A549 (cell line): Measurements from ENCODE around the gene TRPV6. TPM values are rescaled to one million over a fixed set of nuclear protein-coding genes. Genes with fewer than 3 reads are reported as not detected.

Source experiments
- ATAC-seq, 2 experiments: fragments of 200-7000 bp in 1 of 2; fragments of >200 bp in 1 of 2; cut with Nextera tagmentation in 1 of 2; cut with Tn5 transposase in 1 of 2; 3 replicates each; pipeline versions ENCODE4 v1.8.0 to v1.9.1; 2018 to 2020; ENCODE audit warnings: mild to moderate bottlenecking in 1 of 2, moderate library complexity in 1 of 2
- CTCF ChIA-PET: fragments of 300-600 bp; sonication (Branson Sonifier 250); formaldehyde crosslinking; extraction: SDS; loops from one replicate; lab custom pipeline; 2021; ENCODE audit warnings: antibody characterized with exemption, inconsistent platforms; lab: Yijun Ruan, JAX
- POLR2A ChIA-PET: fragments of 350-600 bp; formaldehyde crosslinking; extraction: SDS; loops from one replicate; lab custom pipeline; 2021; ENCODE audit warnings: antibody characterized with exemption, inconsistent platforms; lab: Yijun Ruan, JAX
- DNase-seq, 2 experiments: peaks; one replicate each; pipeline versions ENCODE4 v3.0.0 to v3.0.0-alpha.2; 2011 to 2016; ENCODE audit warnings: low read depth in 1 of 2, low spot score in 1 of 2
- FAIRE-seq: peaks from 2 replicates; lab custom pipeline; 2011; peaks lifted over from hg19 to GRCh38; lab: Jason Lieb, UNC
- H3K27ac ChIP-seq, 2 experiments: fragments of >200 bp; sonication (Bioruptor Twin); formaldehyde crosslinking; 3 replicates each; pipeline ENCODE4 v1.5.1; 2016 to 2017
- H3K4me1 ChIP-seq: fragments of >200 bp; sonication (Bioruptor Twin); formaldehyde crosslinking; 3 replicates; pipeline ENCODE4 v1.6.1; 2016
- H3K4me2 ChIP-seq: fragments of >200 bp; sonication (Bioruptor Twin); formaldehyde crosslinking; 3 replicates; pipeline ENCODE4 v1.6.1; 2016
- H3K4me3 ChIP-seq: fragments of >200 bp; sonication (Bioruptor Twin); formaldehyde crosslinking; 3 replicates; pipeline ENCODE4 v1.5.1; 2016
- H3K9me3 ChIP-seq: fragments of >200 bp; sonication (Bioruptor Twin); formaldehyde crosslinking; 3 replicates; pipeline ENCODE4 v1.6.1; 2016
- BHLHE40 ChIP-seq: IDR thresholded peaks from 2 replicates; pipeline ENCODE4 v1.6.1; 2012; ENCODE audit warnings: low read depth, low read length, inconsistent platforms
- CBX2 ChIP-seq: fragments of 200-600 bp; sonication (generic); IDR thresholded peaks from 2 replicates; pipeline ENCODE4 v1.6.1; 2016; ENCODE audit warnings: low read depth, mild to moderate bottlenecking, borderline replicate concordance
- CBX8 ChIP-seq: fragments of 200-600 bp; sonication (generic); IDR thresholded peaks from 2 replicates; pipeline ENCODE4 v1.6.1; 2016
- CHD2 ChIP-seq: fragments of 150-350 bp; IDR thresholded peaks from 2 replicates; pipeline ENCODE4 v1.6.1; 2014; ENCODE audit warnings: low read length; ENCODE audit not compliant: partially characterized antibody
- GATA3 ChIP-seq: IDR thresholded peaks from 2 replicates; pipeline ENCODE4 v1.6.1; 2012; ENCODE audit warnings: borderline replicate concordance
- HDAC2 ChIP-seq: fragments of 200-600 bp; sonication (generic); IDR thresholded peaks from 2 replicates; pipeline ENCODE4 v1.6.1; 2016
- HOXB13 ChIP-seq: fragments of 250-450 bp; sonication (Bioruptor Pico); IDR thresholded peaks from 2 replicates; pipeline ENCODE4 v1.5.0; 2020; ENCODE audit warnings: low read depth, mild to moderate bottlenecking, moderate library complexity
- HOXB5 ChIP-seq: fragments of 250-450 bp; sonication (Bioruptor Pico); IDR thresholded peaks from 2 replicates; pipeline ENCODE4 v1.5.0; 2020; ENCODE audit warnings: mild to moderate bottlenecking, moderate library complexity
- JUN ChIP-seq, 2 experiments: fragments of >200 bp; sonication (Bioruptor Twin); formaldehyde crosslinking; IDR thresholded peaks; 2 replicates in 1 of 2; 3 replicates in 1 of 2; pipeline ENCODE4 v1.6.1; 2016 to 2017
- JUNB ChIP-seq: fragments of >200 bp; sonication (Bioruptor Twin); formaldehyde crosslinking; IDR thresholded peaks from 2 replicates; pipeline ENCODE4 v1.6.1; 2016
- KDM1A ChIP-seq: fragments of 200-600 bp; sonication (generic); IDR thresholded peaks from 2 replicates; pipeline ENCODE4 v1.6.1; 2016; ENCODE audit warnings: low read depth, mild to moderate bottlenecking
- MAFK ChIP-seq: fragments of 450-650 bp; IDR thresholded peaks from 2 replicates; pipeline ENCODE4 v1.6.1; 2014; ENCODE audit not compliant: partially characterized antibody
- MAZ ChIP-seq: fragments of 150-350 bp; IDR thresholded peaks from 2 replicates; pipeline ENCODE4 v1.6.1; 2014; ENCODE audit warnings: antibody characterized with exemption, low read depth, low read length, borderline replicate concordance
- NPAS2 ChIP-seq: fragments of 250-450 bp; sonication (Bioruptor Pico); IDR thresholded peaks from 2 replicates; pipeline ENCODE4 v1.8.0; 2022; ENCODE audit warnings: mild to moderate bottlenecking, moderate library complexity, borderline replicate concordance
- PHF8 ChIP-seq: fragments of 200-600 bp; sonication (generic); IDR thresholded peaks from 2 replicates; pipeline ENCODE4 v1.6.1; 2016; ENCODE audit warnings: low read depth, mild to moderate bottlenecking, antibody characterized with exemption, moderate library complexity, borderline replicate concordance
- POLR2AphosphoS2 ChIP-seq: conservative IDR thresholded peaks from 2 replicates; pipeline ENCODE4 v1.6.1; 2012; ENCODE audit warnings: low read length, improper control_type of control experiment, inconsistent platforms
- RARB ChIP-seq: fragments of 250-450 bp; sonication (Bioruptor Pico); IDR thresholded peaks from 2 replicates; pipeline ENCODE4 v1.8.0; 2021; ENCODE audit warnings: mild to moderate bottlenecking, moderate library complexity
- SMC3 ChIP-seq: fragments of >200 bp; sonication (Bioruptor Twin); formaldehyde crosslinking; IDR thresholded peaks from 3 replicates; pipeline ENCODE4 v1.6.1; 2018; ENCODE audit warnings: inconsistent platforms
- TP53 ChIP-seq: fragments of 250-450 bp; sonication (Bioruptor Pico); IDR thresholded peaks from 2 replicates; pipeline ENCODE4 v1.5.0; 2021; ENCODE audit warnings: mild to moderate bottlenecking, moderate library complexity
- ZC3H11A ChIP-seq: fragments of 450-650 bp; IDR thresholded peaks from 2 replicates; pipeline ENCODE4 v1.6.1; 2014; ENCODE audit warnings: antibody characterized with exemption, mild to moderate bottlenecking
- ZNF302 ChIP-seq: fragments of 250-450 bp; sonication (Bioruptor Pico); IDR thresholded peaks from 2 replicates; pipeline ENCODE4 v1.9.0; 2021; ENCODE audit warnings: inconsistent platforms, mild to moderate bottlenecking, moderate library complexity
- WGBS: methylation state at CpG from one replicate; pipeline ENCODE4 v1.1.6; 2017; ENCODE audit errors: missing lambda C conversion rate; 5-methylcytosine and 5-hydroxymethylcytosine counted together
- polyA plus RNA-seq, 4 experiments: library from polyadenylated mRNA; depleted of rRNA in 3 of 4; stranded (reverse); fragments of >200 nt; fragmentation: RNase III in 1 of 4; extraction: RNeasy Plus Mini Kit Qiagen cat#74134 plus additional on column Dnase treatment in 1 of 4; gene quantifications; 2 replicates in 3 of 4; 3 replicates in 1 of 4; pipeline ENCODE4 v1.2.3, GENCODE V29; 2011 to 2017
- TF ChIP-seq, protein P1 (sequence below): IDR thresholded peaks from 2 replicates; pipeline ENCODE4 v1.6.1; 2012; ENCODE audit warnings: low read depth, borderline replicate concordance
- TF ChIP-seq, protein P2 (sequence below): IDR thresholded peaks from 2 replicates; pipeline ENCODE4 v1.6.1; 2012
- TF ChIP-seq, protein P3 (sequence below): fragments of >200 bp; sonication (Bioruptor Twin); formaldehyde crosslinking; IDR thresholded peaks from 2 replicates; pipeline ENCODE4 v1.6.1; 2016
- TF ChIP-seq, protein P4 (sequence below): fragments of >200 bp; sonication (Bioruptor Twin); formaldehyde crosslinking; IDR thresholded peaks from 3 replicates; pipeline ENCODE4 v1.6.1; 2016
- TF ChIP-seq, protein P5 (sequence below): fragments of 250-450 bp; sonication (Bioruptor Pico); IDR thresholded peaks from 2 replicates; pipeline ENCODE4 v1.5.0; 2021; ENCODE audit warnings: mild to moderate bottlenecking, moderate library complexity, borderline replicate concordance

TRPV6 gene
- polyA plus RNA-seq, 2 of the 4 experiments (the other 2 are of a cell fraction), result not detected

DNA sequence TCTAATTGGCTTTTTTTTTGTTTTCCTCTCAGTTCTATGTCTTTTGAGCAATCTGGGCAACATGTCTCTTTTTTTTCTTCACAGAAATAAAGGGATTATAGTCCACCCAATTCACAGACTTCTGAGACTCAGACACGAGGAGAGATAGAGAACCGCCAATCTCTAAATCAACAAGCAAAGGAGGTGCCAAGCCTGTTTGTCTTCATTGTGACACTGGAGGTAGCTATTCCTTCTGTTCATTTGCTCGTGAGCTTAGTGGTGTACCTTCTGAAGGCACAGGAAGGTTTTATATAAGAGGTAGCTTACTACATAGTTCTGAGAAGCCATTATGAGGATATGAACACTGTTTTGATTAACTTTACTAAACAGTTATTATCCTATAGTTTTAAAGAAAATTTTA lies 24.6 kb downstream of the TRPV6 start:
- DNase-seq (no peak), FAIRE-seq (no peak), ATAC-seq (no peak)
- ChIA-PET CTCF (interaction anchor here (1.0 kb wide), 1 partner anchor 354 kb away, joined by 4 read pairs; no protein-coding TSS in a partner anchor), POLR2A (no interaction called here)
- Histone ChIP-seq H3K4me1 (no peaks in the 10 kb centered on the region), H3K4me3 (no peak overlapping the region), H3K27ac (no peak overlapping the region), H3K4me2 (no peak overlapping the region), H3K9me3 (no peaks in the 10 kb centered on the region)
- no peak for TF ChIP-seq CBX2
- TF ChIP-seq, protein P1, sequence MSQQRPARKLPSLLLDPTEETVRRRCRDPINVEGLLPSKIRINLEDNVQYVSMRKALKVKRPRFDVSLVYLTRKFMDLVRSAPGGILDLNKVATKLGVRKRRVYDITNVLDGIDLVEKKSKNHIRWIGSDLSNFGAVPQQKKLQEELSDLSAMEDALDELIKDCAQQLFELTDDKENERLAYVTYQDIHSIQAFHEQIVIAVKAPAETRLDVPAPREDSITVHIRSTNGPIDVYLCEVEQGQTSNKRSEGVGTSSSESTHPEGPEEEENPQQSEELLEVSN, result no peak
- TF ChIP-seq JUNB, result no peak
- TF ChIP-seq BHLHE40, result no peak
- TF ChIP-seq GATA3, result no peak
- no peak for TF ChIP-seq POLR2AphosphoS2
- no peak for TF ChIP-seq KDM1A
- TF ChIP-seq ZNF302 (CRISPR knock-in tag), result no peak
- no peak for TF ChIP-seq RARB (CRISPR knock-in tag)
- TF ChIP-seq, protein P2, sequence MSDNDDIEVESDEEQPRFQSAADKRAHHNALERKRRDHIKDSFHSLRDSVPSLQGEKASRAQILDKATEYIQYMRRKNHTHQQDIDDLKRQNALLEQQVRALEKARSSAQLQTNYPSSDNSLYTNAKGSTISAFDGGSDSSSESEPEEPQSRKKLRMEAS, result no peak
- no peak for TF ChIP-seq ZC3H11A
- TF ChIP-seq MAZ, result no peak
- TF ChIP-seq HOXB5 (CRISPR knock-in tag), result no peak
- TF ChIP-seq NPAS2 (CRISPR knock-in tag), result no peak
- no peak for TF ChIP-seq HDAC2
- no peak for TF ChIP-seq TP53
- TF ChIP-seq, protein P3, sequence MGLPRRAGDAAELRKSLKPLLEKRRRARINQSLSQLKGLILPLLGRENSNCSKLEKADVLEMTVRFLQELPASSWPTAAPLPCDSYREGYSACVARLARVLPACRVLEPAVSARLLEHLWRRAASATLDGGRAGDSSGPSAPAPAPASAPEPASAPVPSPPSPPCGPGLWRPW, result no peak
- WGBS, result 19% methylated on average over 3 of the region's 3 CpGs

DNA sequence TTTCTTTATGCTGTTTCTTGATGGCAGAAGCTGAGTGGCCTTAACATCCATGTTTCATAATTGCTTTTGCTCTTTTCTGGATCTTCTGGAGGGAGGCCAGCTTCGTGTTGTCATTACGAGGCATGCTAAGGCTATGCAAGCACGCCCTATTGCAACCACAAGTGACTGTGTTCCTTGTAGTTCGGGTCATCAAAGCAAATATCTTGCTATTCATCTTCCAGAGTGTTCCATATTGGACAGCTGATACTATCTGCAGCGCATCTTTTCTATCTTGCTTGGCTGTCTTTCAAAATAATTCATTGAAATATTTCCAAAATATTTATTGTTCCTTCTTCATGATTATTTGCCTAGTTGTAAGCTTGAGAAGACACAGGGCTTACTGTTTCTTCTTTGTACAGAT lies 25.7 kb downstream of the TRPV6 start:
- no peak for ATAC-seq
- FAIRE-seq, result no peak
- POLR2A ChIA-PET, result no interaction called here

More for the DNA sequence above, 25.7 kb downstream of the TRPV6 start:
- Histone ChIP-seq H3K4me2 (no peak overlapping the region), H3K4me3 (no peak overlapping the region), H3K4me1 (no peaks in the 10 kb centered on the region), H3K9me3 (no peaks in the 10 kb centered on the region), H3K27ac (no peak overlapping the region)
- no peak for TF ChIP-seq CBX8
- TF ChIP-seq HOXB13 (CRISPR knock-in tag), result no peak
- TF ChIP-seq PHF8, result no peak
- TF ChIP-seq POLR2AphosphoS2, result no peak
- TF ChIP-seq, protein P4, sequence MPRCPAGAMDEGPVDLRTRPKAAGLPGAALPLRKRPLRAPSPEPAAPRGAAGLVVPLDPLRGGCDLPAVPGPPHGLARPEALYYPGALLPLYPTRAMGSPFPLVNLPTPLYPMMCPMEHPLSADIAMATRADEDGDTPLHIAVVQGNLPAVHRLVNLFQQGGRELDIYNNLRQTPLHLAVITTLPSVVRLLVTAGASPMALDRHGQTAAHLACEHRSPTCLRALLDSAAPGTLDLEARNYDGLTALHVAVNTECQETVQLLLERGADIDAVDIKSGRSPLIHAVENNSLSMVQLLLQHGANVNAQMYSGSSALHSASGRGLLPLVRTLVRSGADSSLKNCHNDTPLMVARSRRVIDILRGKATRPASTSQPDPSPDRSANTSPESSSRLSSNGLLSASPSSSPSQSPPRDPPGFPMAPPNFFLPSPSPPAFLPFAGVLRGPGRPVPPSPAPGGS, result no peak
- no peak for TF ChIP-seq MAFK
- no peak for TF ChIP-seq SMC3
- no peak for TF ChIP-seq JUN (IDR thresholded peaks at IDR 0.05)
- TF ChIP-seq, protein P5, sequence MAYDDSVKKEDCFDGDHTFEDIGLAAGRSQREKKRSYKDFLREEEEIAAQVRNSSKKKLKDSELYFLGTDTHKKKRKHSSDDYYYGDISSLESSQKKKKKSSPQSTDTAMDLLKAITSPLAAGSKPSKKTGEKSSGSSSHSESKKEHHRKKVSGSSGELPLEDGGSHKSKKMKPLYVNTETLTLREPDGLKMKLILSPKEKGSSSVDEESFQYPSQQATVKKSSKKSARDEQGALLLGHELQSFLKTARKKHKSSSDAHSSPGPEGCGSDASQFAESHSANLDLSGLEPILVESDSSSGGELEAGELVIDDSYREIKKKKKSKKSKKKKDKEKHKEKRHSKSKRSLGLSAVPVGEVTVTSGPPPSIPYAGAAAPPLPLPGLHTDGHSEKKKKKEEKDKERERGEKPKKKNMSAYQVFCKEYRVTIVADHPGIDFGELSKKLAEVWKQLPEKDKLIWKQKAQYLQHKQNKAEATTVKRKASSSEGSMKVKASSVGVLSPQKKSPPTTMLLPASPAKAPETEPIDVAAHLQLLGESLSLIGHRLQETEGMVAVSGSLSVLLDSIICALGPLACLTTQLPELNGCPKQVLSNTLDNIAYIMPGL (CRISPR knock-in tag), result no peak
- TF ChIP-seq ZNF302 (CRISPR knock-in tag), result no peak
- TF ChIP-seq CHD2, result no peak
- TF ChIP-seq HOXB5 (CRISPR knock-in tag), result no peak
- DNase-seq, result peak in 1 of 2 experiments; percentile 11
- 6% methylated on average over 5 of the region's 5 CpGs for WGBS
- CTCF ChIA-PET, result interaction anchor here (0.9 to 1.2 kb wide), 2 partner anchors 9 to 325 kb away, joined by 3 to 4 read pairs; no protein-coding TSS in a partner anchor
